K562 (cell line): Measurements from ENCODE around the gene SECISBP2. TPM values are rescaled to one million over a fixed set of nuclear protein-coding genes. Genes with fewer than 3 reads are reported as not detected.

Experiments
- ATAC-seq: fragments of 200-7000 bp; cut with Tn5 transposase; 3 replicates; pipeline ENCODE4 v1.9.1; 2020; ENCODE audit warnings: moderate library complexity
- BruUV-seq: library from RNA; stranded (reverse); fragments of 400-500 nt; replicated peaks from 2 replicates; lab custom pipeline; 2021; lab: Mats Ljungman, UMichigan
- CTCF ChIA-PET: fragments of 300-600 bp; formaldehyde crosslinking; extraction: SDS; loops from one replicate; lab custom pipeline; 2021; ENCODE audit warnings: low intra/inter-chr PET ratio; lab: Yijun Ruan, JAX
- POLR2A ChIA-PET: fragments of 300-600, 350-650 bp; sonication (Branson Sonifier 250); formaldehyde crosslinking; extraction: SDS; loops from one replicate; lab custom pipeline; 2021; ENCODE audit warnings: antibody characterized with exemption, inconsistent platforms; lab: Yijun Ruan, JAX
- DNase-seq, 4 experiments: peaks; one replicate each; pipeline versions ENCODE4 v3.0.0 to v3.0.0-alpha.2; 2011 to 2018; ENCODE audit warnings: low spot score in 3 of 4, mixed read lengths in 3 of 4; ENCODE audit errors: extremely low read depth in 1 of 4
- FAIRE-seq: peaks from 2 replicates; lab custom pipeline; 2011; peaks lifted over from hg19 to GRCh38; lab: Jason Lieb, UNC
- H2AFZ ChIP-seq: 2 replicates; pipeline ENCODE4 v1.6.0; 2011; ENCODE audit warnings: low read depth, low read length, control low read depth, inconsistent platforms
- H3K27ac ChIP-seq: fragments of 200-600 bp; 3 replicates; pipeline ENCODE4 v1.8.0; 2011; ENCODE audit warnings: low read depth, mild to moderate bottlenecking, control low read depth, inconsistent platforms, low read length, moderate library complexity, mixed read lengths; ENCODE audit errors: extremely low read depth
- H3K27me3 ChIP-seq, 2 experiments: fragments of 300-600 bp in 1 of 2; 2 replicates in 1 of 2; 3 replicates in 1 of 2; pipeline versions ENCODE4 v1.6.0 to v1.8.0; 2011; ENCODE audit warnings: inconsistent platforms in 2 of 2, low read length in 2 of 2, mild to moderate bottlenecking in 1 of 2, mixed read lengths in 1 of 2, moderate library complexity in 1 of 2; ENCODE audit not compliant: control insufficient read depth in 2 of 2, insufficient read depth in 2 of 2
- H3K36me3 ChIP-seq: fragments of 300-600 bp; 3 replicates; pipeline ENCODE4 v1.8.0; 2011; ENCODE audit warnings: mild to moderate bottlenecking, low read length, inconsistent platforms; ENCODE audit not compliant: control insufficient read depth, insufficient read depth
- H3K4me1 ChIP-seq, 2 experiments: fragments of 200-600 bp in 1 of 2; replicated peaks in 1 of 2; 2 replicates in 1 of 2; 3 replicates in 1 of 2; pipeline versions ENCODE4 v1.5.1 to v1.8.0; 2011; ENCODE audit warnings: inconsistent platforms in 2 of 2, low read length in 2 of 2, mild to moderate bottlenecking in 1 of 2, mixed read lengths in 1 of 2, moderate library complexity in 1 of 2; ENCODE audit not compliant: control insufficient read depth in 2 of 2, insufficient read depth in 2 of 2
- H3K4me2 ChIP-seq: 2 replicates; pipeline ENCODE4 v1.6.1; 2011; ENCODE audit warnings: low read length, control low read depth, inconsistent platforms, mixed read lengths; ENCODE audit not compliant: insufficient read depth
- H3K4me3 ChIP-seq: fragments of 200-600 bp; sonication (generic), shearing (Covaris generic); 2 replicates; pipeline ENCODE4 v1.5.1; 2016; ENCODE audit warnings: control low read depth, inconsistent platforms
- H3K79me2 ChIP-seq: fragments of 200-600 bp; 3 replicates; pipeline ENCODE4 v1.8.0; 2011; ENCODE audit warnings: low read length, inconsistent platforms; ENCODE audit not compliant: control insufficient read depth, insufficient read depth
- H3K9ac ChIP-seq, 2 experiments: 2 replicates each; pipeline versions ENCODE4 v1.6.0 to v1.6.1; 2011; ENCODE audit warnings: low read depth in 2 of 2, low read length in 2 of 2, control low read depth in 1 of 2, inconsistent platforms in 1 of 2, mild to moderate bottlenecking in 1 of 2, mixed read lengths in 1 of 2; ENCODE audit not compliant: insufficient read depth in 1 of 2
- H3K9me1 ChIP-seq: one replicate; pipeline ENCODE4 v1.6.0; 2011; ENCODE audit warnings: inconsistent platforms, mild to moderate bottlenecking, low read length, moderate library complexity; ENCODE audit not compliant: control insufficient read depth, insufficient read depth
- H3K9me3 ChIP-seq: replicated peaks from 2 replicates; pipeline ENCODE4 v1.5.1; 2011; ENCODE audit warnings: low read depth, low read length, inconsistent platforms; ENCODE audit not compliant: control insufficient read depth, insufficient read depth
- H4K20me1 ChIP-seq: replicated peaks from 2 replicates; pipeline ENCODE4 v1.6.1; 2011; ENCODE audit warnings: low read length, inconsistent platforms, mixed read lengths; ENCODE audit not compliant: control insufficient read depth, insufficient read depth
- ASH1L ChIP-seq: fragments of 450-650 bp; IDR thresholded peaks from 2 replicates; pipeline ENCODE4 v1.6.1; 2018; ENCODE audit warnings: borderline replicate concordance, mild to moderate bottlenecking, low read depth; ENCODE audit not compliant: partially characterized antibody
- C11orf30 ChIP-seq: fragments of 450-650 bp; IDR thresholded peaks from 2 replicates; pipeline ENCODE4 v1.6.1; 2016; ENCODE audit warnings: low read depth, mild to moderate bottlenecking
- MCM2 ChIP-seq: fragments of 450-650 bp; IDR thresholded peaks from 2 replicates; pipeline ENCODE4 v1.6.1; 2017; ENCODE audit warnings: low read depth, mild to moderate bottlenecking
- MEF2D ChIP-seq: conservative IDR thresholded peaks from 2 replicates; pipeline ENCODE4 v1.6.1; 2016; ENCODE audit warnings: low read depth, missing genetic modification characterization, missing compliant biosample characterization
- MXI1 ChIP-seq: IDR thresholded peaks from 2 replicates; pipeline ENCODE4 v1.6.1; 2011; ENCODE audit warnings: low read depth, mild to moderate bottlenecking, improper control_type of control experiment, low read length
- NBN ChIP-seq: fragments of 450-650 bp; IDR thresholded peaks from 2 replicates; pipeline ENCODE4 v1.6.1; 2016; ENCODE audit warnings: low read depth, mild to moderate bottlenecking
- NFXL1 ChIP-seq: fragments of 450-650 bp; formaldehyde crosslinking; IDR thresholded peaks from 2 replicates; pipeline ENCODE4 v1.4.0; 2021; ENCODE audit warnings: mild to moderate bottlenecking
- NR4A1 ChIP-seq, 2 experiments: fragments of 250-450 bp in 1 of 2; fragments of 450-650 bp in 1 of 2; sonication (Bioruptor Pico) in 1 of 2; IDR thresholded peaks; 2 replicates each; pipeline versions ENCODE4 v1.4.0 to v1.6.1; 2016 to 2020; ENCODE audit warnings: mild to moderate bottlenecking in 2 of 2, missing compliant biosample characterization in 1 of 2, missing genetic modification characterization in 1 of 2, moderate library complexity in 1 of 2
- OTX1 ChIP-seq: fragments of 450-650 bp; formaldehyde crosslinking; IDR thresholded peaks from 2 replicates; pipeline ENCODE4 v1.4.0; 2022; ENCODE audit warnings: mild to moderate bottlenecking
- PBX2 ChIP-seq, 2 experiments: IDR thresholded peaks in 1 of 2; conservative IDR thresholded peaks in 1 of 2; 2 replicates each; pipeline ENCODE4 v1.6.1; 2016; ENCODE audit warnings: low read depth in 2 of 2, mild to moderate bottlenecking in 1 of 2, missing compliant biosample characterization in 1 of 2, missing genetic modification characterization in 1 of 2, moderate library complexity in 1 of 2
- POLR2A ChIP-seq: fragments of 450-650 bp; conservative IDR thresholded peaks from 2 replicates; pipeline ENCODE4 v1.6.1; 2016
- POLR2AphosphoS5 ChIP-seq: IDR thresholded peaks from 2 replicates; pipeline ENCODE4 v1.6.1; 2011; ENCODE audit warnings: mild to moderate bottlenecking, low read depth, low read length, moderate library complexity; ENCODE audit not compliant: control insufficient read depth, insufficient read depth
- PRDM10 ChIP-seq: fragments of 450-650 bp; IDR thresholded peaks from 2 replicates; pipeline ENCODE4 v1.6.1; 2018; ENCODE audit not compliant: partially characterized antibody
- SUPT5H ChIP-seq: fragments of 450-650 bp; IDR thresholded peaks from 2 replicates; pipeline ENCODE4 v1.6.1; 2016
- WGBS: fragments of 100-300 bp; shearing (Covaris generic); methylation state at CpG from one replicate; pipeline ENCODE4 v1.1.6; 2016; ENCODE audit warnings: low coverage, mixed read lengths; ENCODE audit not compliant: insufficient coverage; ENCODE audit errors: missing lambda C conversion rate; 5-methylcytosine and 5-hydroxymethylcytosine counted together
- in situ Hi-C: fragments of 300-500 bp; cut with MboI; formaldehyde crosslinking; loops from 4 replicates; pipeline ENCODE4 v1.15.0; 2018; ENCODE audit warnings: inconsistent platforms, mixed read lengths
- intact Hi-C: fragments of 100-400 bp; cut with micrococcal nuclease; formaldehyde crosslinking; loops from 2 replicates; pipeline ENCODE4 v1.14.2; 2022
- polyA plus RNA-seq, 8 experiments: library from polyadenylated mRNA; depleted of rRNA in 4 of 8; stranded (reverse) in 5 of 8; unstranded in 3 of 8; fragments of >200 nt; fragmentation: Nextera tagmentation in 2 of 8; fragmentation: Illumina TruSeq in 1 of 8; extraction: Ambion mirVana in 2 of 8; extraction: Trizol in 1 of 8; gene quantifications; 2 replicates each; pipeline versions ENCODE4 v1.2.1 to v1.2.3, GENCODE V29; 2011 to 2014; ENCODE audit warnings: inconsistent platforms in 1 of 8, missing spikeins in 1 of 8
- total RNA-seq, 7 experiments: library from RNA; depleted of rRNA in 6 of 7; stranded (reverse); fragments of >200 nt in 6 of 7; fragmentation: Illumina TruSeq in 2 of 7; extraction: Trizol in 2 of 7; gene quantifications; 2 replicates each; pipeline versions ENCODE4 v1.2.1 to v1.2.3, GENCODE V29; 2011 to 2021; ENCODE audit warnings: low replicate concordance in 1 of 7

The SECISBP2 gene
- total and polyA plus RNA-seq, 9 of the 15 experiments (the other 6 are each of a cell fraction or from before 2014, with no cell fraction given): 3.2 to 41.6 (median 26.1) TPM

- no peak for TF ChIP-seq C11orf30
- no peak for TF ChIP-seq NFXL1
- peak; percentile 30 for TF ChIP-seq SUPT5H
- TF ChIP-seq MXI1: no peak
- TF ChIP-seq POLR2AphosphoS5: peak; percentile 19; the same call in 1 of the 2 replicates
- no peak for TF ChIP-seq MCM2
- peak; percentile 24 for TF ChIP-seq POLR2A
- TF ChIP-seq NBN: no peak
- TF ChIP-seq MEF2D: no peak
- no peak for TF ChIP-seq OTX1
- no peak for TF ChIP-seq ASH1L
- TF ChIP-seq NR4A1 (CRISPR knock-in tag; IDR thresholded peaks at IDR 0.05): no peak
- no peak for TF ChIP-seq NR4A1 (tag; IDR thresholded peaks at IDR 0.05)
Measured at GRCh38 chr9:89317282-89317681, 1.0 kb upstream of the SECISBP2 start (continued).

- no peak; the same call in 2 of the 3 replicates for ATAC-seq
- Histone ChIP-seq H3K27ac (peak overlapping the region; percentile 96), H3K9me3 (no peaks in the 10 kb centered on the region), H3K36me3 (peaks cover 49% of the 10 kb centered on the region), H3K79me2 (peaks cover 86% of the 10 kb centered on the region), H4K20me1 (peaks cover 7% of the 10 kb centered on the region), H2AFZ (peak overlapping the region; percentile 68), H3K4me3 (peak overlapping the region; percentile 68), H3K4me1 (peaks cover 12 to 23% of the 10 kb centered on the region in 2 experiments), H3K4me2 (peak overlapping the region; percentile 85), H3K27me3 (no peaks in the 10 kb centered on the region), H3K9ac (peak overlapping the region; percentile 75 to 96; a peak in 3 of 4 replicates), H3K9me1 (peaks cover 4% of the 10 kb centered on the region)
- ChIA-PET CTCF (no interaction called here), POLR2A (interaction anchor here (0.6 to 1.0 kb wide), 3 partner anchors 9 to 18 kb away, joined by 3 to 5 read pairs (median 3); no protein-coding TSS in a partner anchor)
- FAIRE-seq: no peak
- intact Hi-C loops (no loop called here), in situ Hi-C loops (no loop called here)
- DNase-seq: no peak
- 2% methylated on average over 13 of the region's 13 CpGs for WGBS
- TSS peak; percentile 3 for BruUV-seq
- TF ChIP-seq PRDM10 (no peak), PBX2 (CRISPR knock-in tag; IDR thresholded peaks at IDR 0.05; ENCODE audit: low read depth) (no peak), PBX2 (tag; conservative IDR thresholded peaks at IDR 0.05; ENCODE audit: low read depth) (no peak)
Measured at GRCh38 chr9:89319015-89319905, 960 bp downstream of the SECISBP2 start.
